Ovary (tissue), 3 donors: ENCODE results near the gene MAK.

Experiments used
- CTCF ChIP-seq, 3 donors: fragments of 450-650 bp in 2 of 3; fragments of 200-600 bp in 1 of 3; IDR thresholded peaks; one replicate each; pipeline versions ENCODE4 v1.5.1 to v1.8.0; 2016 to 2022; ENCODE audit warnings: antibody characterized with exemption in 3 of 3, mild to moderate bottlenecking in 1 of 3
- EP300 ChIP-seq: sonication (generic); formaldehyde crosslinking; IDR thresholded peaks from one replicate; pipeline ENCODE4 v1.6.1; 2017; ENCODE audit warnings: antibody characterized with exemption
- donor health status: DM: no; HTN: no; CAD: no.

- TF ChIP-seq EP300 = no peak
- TF ChIP-seq CTCF (IDR thresholded peaks at IDR 0.05) = no peak
These were observed 5.2 kb upstream of the MAK start for GRCh38 chr6:10843554-10843953.
